Keratinocyte (primary cell): ENCODE data around the gene OGA. TPM values are rescaled to one million over a fixed set of nuclear protein-coding genes. Genes with fewer than 3 reads are reported as not detected.
"Not testable (repeated sequence)": the region's sequence is repeated elsewhere in the genome, so short reads cannot be mapped to it uniquely, and the experiment has no call there.

Experiments
- DNase-seq: peaks from one replicate; pipeline ENCODE4 v3.0.0-alpha.2; 2011; ENCODE audit warnings: low read depth, missing footprints, low spot score
- FAIRE-seq: peaks from 2 replicates; lab custom pipeline; 2011; peaks lifted over from hg19 to GRCh38; lab: Jason Lieb, UNC
- H2AFZ ChIP-seq: 2 replicates; pipeline ENCODE4 v1.6.0; 2012; ENCODE audit warnings: low read length, control low read depth, inconsistent platforms; ENCODE audit not compliant: control insufficient read depth
- H3K27ac ChIP-seq: 2 replicates; pipeline ENCODE4 v1.5.1; 2011; ENCODE audit warnings: low read length; ENCODE audit not compliant: control insufficient read depth, insufficient read depth
- H3K27me3 ChIP-seq: 3 replicates; pipeline ENCODE4 v1.6.0; 2011; ENCODE audit warnings: low read length; ENCODE audit not compliant: control insufficient read depth, insufficient read depth; ENCODE audit errors: extremely low read depth
- H3K36me3 ChIP-seq, 2 experiments: 2 replicates in 1 of 2; 3 replicates in 1 of 2; pipeline ENCODE4 v1.5.1; 2011; ENCODE audit warnings: low read length in 2 of 2, mild to moderate bottlenecking in 1 of 2; ENCODE audit not compliant: control insufficient read depth in 2 of 2, insufficient read depth in 2 of 2; ENCODE audit errors: extremely low read depth in 1 of 2
- H3K4me1 ChIP-seq: 3 replicates; pipeline ENCODE4 v1.5.1; 2011; ENCODE audit warnings: low read length; ENCODE audit not compliant: control insufficient read depth, insufficient read depth; ENCODE audit errors: extremely low read depth
- H3K4me2 ChIP-seq: 3 replicates; pipeline ENCODE4 v1.6.0; 2011; ENCODE audit warnings: low read depth, low read length; ENCODE audit not compliant: control insufficient read depth, insufficient read depth; ENCODE audit errors: extremely low read depth
- H3K4me3 ChIP-seq, 3 experiments: fragments of 200-600 bp in 1 of 3; sonication (generic) in 1 of 3; 2 replicates in 2 of 3; 3 replicates in 1 of 3; pipeline ENCODE4 v1.5.1; 2011 to 2016; ENCODE audit warnings: low read length in 3 of 3, mild to moderate bottlenecking in 3 of 3, control low read depth in 2 of 3, inconsistent platforms in 1 of 3, low read depth in 1 of 3, mixed read lengths in 1 of 3, mixed run types in 1 of 3, moderate library complexity in 1 of 3; ENCODE audit not compliant: control insufficient read depth in 2 of 3, insufficient read depth in 2 of 3; ENCODE audit errors: extremely low read depth in 1 of 3
- H3K79me2 ChIP-seq: 2 replicates; pipeline ENCODE4 v1.6.0; 2012; ENCODE audit warnings: low read length; ENCODE audit not compliant: control insufficient read depth, insufficient read depth
- H3K9ac ChIP-seq: 3 replicates; pipeline ENCODE4 v1.6.0; 2011; ENCODE audit warnings: low read length; ENCODE audit not compliant: control insufficient read depth, insufficient read depth; ENCODE audit errors: extremely low read depth
- H3K9me1 ChIP-seq: 3 replicates; pipeline ENCODE4 v1.6.0; 2011; ENCODE audit warnings: low read length; ENCODE audit not compliant: control insufficient read depth, insufficient read depth; ENCODE audit errors: extremely low read depth
- H3K9me3 ChIP-seq: 2 replicates; pipeline ENCODE4 v1.5.1; 2012; ENCODE audit warnings: low read depth, low read length; ENCODE audit not compliant: control insufficient read depth
- H4K20me1 ChIP-seq: 3 replicates; pipeline ENCODE4 v1.6.0; 2011; ENCODE audit warnings: low read length; ENCODE audit not compliant: control insufficient read depth, insufficient read depth; ENCODE audit errors: extremely low read depth
- EZH2 ChIP-seq: IDR thresholded peaks from one replicate; pipeline ENCODE4 v1.6.1; 2012; ENCODE audit warnings: inconsistent platforms, mild to moderate bottlenecking, low read length, moderate library complexity
- dilution Hi-C: fragments of 300-500 bp; cut with MboI; formaldehyde crosslinking; loops from one replicate; pipeline ENCODE4 v1.7.0; 2020; ENCODE audit warnings: low sequenced_read_pairs; ENCODE audit not compliant: extremely low pct_ligation_motif_present
- polyA plus RNA-seq, 5 experiments: library from polyadenylated mRNA; depleted of rRNA in 3 of 5; stranded (reverse) in 3 of 5; stranded (forward) in 1 of 5; unstranded in 1 of 5; fragments of >200 nt; gene quantifications; 1 replicate in 1 of 5; 2 replicates in 3 of 5; 3 replicates in 1 of 5; pipeline versions ENCODE4 v1.2.1 to v1.2.3, GENCODE V29; 2011 to 2012; ENCODE audit warnings: missing spikeins in 2 of 5, low read depth in 1 of 5, low replicate concordance in 1 of 5
- TF ChIP-seq, protein P1 (sequence below), 3 experiments: IDR thresholded peaks in 1 of 3; conservative IDR thresholded peaks in 1 of 3; optimal IDR thresholded peaks in 1 of 3; 2 replicates in 2 of 3; 3 replicates in 1 of 3; pipeline versions ENCODE3 to v1.5.1; 2011; ENCODE audit warnings: low read length in 3 of 3, mild to moderate bottlenecking in 3 of 3, moderate library complexity in 2 of 3, control low read depth in 1 of 3, inconsistent platforms in 1 of 3; ENCODE audit not compliant: insufficient read depth in 2 of 3; ENCODE audit errors: extremely low read depth in 1 of 3

The OGA gene
- polyA plus RNA-seq, 1 donor (not counting 4 experiments of a cell fraction or from before 2014, with no cell fraction given): 104 TPM

DNA sequence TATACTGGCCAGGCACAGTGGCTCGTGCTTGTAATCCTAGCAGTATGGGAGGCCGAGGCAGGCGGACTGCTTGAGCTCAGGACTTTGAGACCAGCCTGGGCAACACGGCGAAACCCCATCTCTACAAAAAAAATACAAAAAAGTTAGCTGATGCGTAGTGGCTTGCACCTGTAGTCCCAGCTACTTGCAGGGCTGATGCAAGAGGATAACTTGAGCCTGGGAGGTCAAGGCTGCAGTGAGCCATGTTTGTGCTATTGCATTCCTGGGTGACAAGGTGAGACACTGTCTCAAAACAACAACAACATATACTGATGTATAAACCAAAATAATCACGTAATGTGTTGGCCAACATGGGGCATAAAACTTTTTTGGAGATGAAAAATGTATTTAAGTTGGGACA is 28.6 kb downstream of the OGA start:
- no peak overlapping the region for H2AFZ ChIP-seq
- H3K27ac ChIP-seq: no peak overlapping the region
- no peak overlapping the region for H3K9ac ChIP-seq
- no peak overlapping the region for H3K4me3 ChIP-seq
- peaks cover 2% of the 10 kb centered on the region for H3K79me2 ChIP-seq
- no peak for FAIRE-seq
- H3K4me2 ChIP-seq: no peak overlapping the region
- H3K36me3 ChIP-seq: peaks cover 33 to 44% of the 10 kb centered on the region in 2 experiments
- H3K27me3 ChIP-seq: no peaks in the 10 kb centered on the region
- H3K9me3 ChIP-seq: no peaks in the 10 kb centered on the region
- no peaks in the 10 kb centered on the region for H4K20me1 ChIP-seq
- TF ChIP-seq, protein P1, sequence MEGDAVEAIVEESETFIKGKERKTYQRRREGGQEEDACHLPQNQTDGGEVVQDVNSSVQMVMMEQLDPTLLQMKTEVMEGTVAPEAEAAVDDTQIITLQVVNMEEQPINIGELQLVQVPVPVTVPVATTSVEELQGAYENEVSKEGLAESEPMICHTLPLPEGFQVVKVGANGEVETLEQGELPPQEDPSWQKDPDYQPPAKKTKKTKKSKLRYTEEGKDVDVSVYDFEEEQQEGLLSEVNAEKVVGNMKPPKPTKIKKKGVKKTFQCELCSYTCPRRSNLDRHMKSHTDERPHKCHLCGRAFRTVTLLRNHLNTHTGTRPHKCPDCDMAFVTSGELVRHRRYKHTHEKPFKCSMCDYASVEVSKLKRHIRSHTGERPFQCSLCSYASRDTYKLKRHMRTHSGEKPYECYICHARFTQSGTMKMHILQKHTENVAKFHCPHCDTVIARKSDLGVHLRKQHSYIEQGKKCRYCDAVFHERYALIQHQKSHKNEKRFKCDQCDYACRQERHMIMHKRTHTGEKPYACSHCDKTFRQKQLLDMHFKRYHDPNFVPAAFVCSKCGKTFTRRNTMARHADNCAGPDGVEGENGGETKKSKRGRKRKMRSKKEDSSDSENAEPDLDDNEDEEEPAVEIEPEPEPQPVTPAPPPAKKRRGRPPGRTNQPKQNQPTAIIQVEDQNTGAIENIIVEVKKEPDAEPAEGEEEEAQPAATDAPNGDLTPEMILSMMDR (optimal IDR thresholded peaks at IDR 0.05 in 1 of 3, IDR thresholded peaks at IDR 0.05 in 1 of 3, conservative IDR thresholded peaks at IDR 0.05 in 1 of 3; ENCODE audit: extremely low read depth in 1 of 3, insufficient read depth in 2 of 3, low read length in 3 of 3): no peak
- no peak for TF ChIP-seq EZH2
- dilution Hi-C loops: no loop called here
- H3K9me1 ChIP-seq: no peaks in the 10 kb centered on the region
- DNase-seq: no peak
- H3K4me1 ChIP-seq: no peaks in the 10 kb centered on the region

DNA sequence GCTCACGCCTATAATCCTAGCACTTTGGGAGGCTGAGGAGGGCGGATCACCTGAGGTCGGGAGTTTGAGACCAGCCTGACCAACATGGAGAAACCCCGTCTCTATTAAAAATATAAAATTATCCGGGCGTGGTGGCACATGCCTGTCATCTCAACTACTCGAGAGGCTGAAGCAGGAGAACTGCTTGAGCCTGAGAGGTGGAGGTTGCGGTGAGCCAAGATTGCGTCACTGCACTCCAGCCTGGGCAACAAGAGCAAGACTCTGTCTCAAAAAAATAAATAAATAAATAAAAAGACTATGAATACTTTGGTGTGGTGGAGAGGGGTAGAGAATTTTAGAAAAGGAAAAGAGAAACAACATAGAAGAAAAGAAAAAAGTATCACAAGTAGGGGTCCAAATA is 29.0 kb downstream of the OGA start:
- DNase-seq: not testable (repeated sequence)
- H3K36me3 ChIP-seq: peaks cover 33 to 40% of the 10 kb centered on the region in 2 experiments

DNA sequence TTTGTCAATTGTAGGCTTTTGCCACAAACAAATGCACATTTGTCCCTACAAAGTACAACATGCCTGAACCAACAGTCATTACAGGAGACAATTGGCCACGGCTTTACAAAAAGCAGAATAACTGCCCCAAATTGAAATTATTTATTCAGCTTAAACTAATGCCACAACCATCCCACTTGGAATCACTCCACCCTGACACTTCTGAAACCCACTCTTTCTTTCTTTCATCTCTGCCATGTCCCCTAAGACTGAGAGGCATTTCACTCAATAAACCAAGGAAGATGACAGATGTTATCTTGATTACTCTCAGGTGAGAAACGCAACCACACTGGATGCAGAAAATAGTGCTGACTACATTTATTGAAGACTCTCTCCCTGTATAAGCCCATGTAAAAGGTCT is 32.4 kb downstream of the OGA start:
- no peak overlapping the region for H3K27ac ChIP-seq
- peaks cover 18 to 25% of the 10 kb centered on the region in 2 experiments for H3K36me3 ChIP-seq
- H3K4me3 ChIP-seq: no peak overlapping the region
- H2AFZ ChIP-seq: no peak overlapping the region
- H3K27me3 ChIP-seq: no peaks in the 10 kb centered on the region
- no peak for FAIRE-seq
- no peak for DNase-seq
- H3K9me1 ChIP-seq: no peaks in the 10 kb centered on the region
- H3K79me2 ChIP-seq: peaks cover 11% of the 10 kb centered on the region
- dilution Hi-C loops: no loop called here
- H3K9me3 ChIP-seq: no peaks in the 10 kb centered on the region
- no peak overlapping the region for H3K9ac ChIP-seq
- H3K4me1 ChIP-seq: peaks cover 28% of the 10 kb centered on the region
- TF ChIP-seq, protein P1 (optimal IDR thresholded peaks at IDR 0.05 in 1 of 3, IDR thresholded peaks at IDR 0.05 in 1 of 3, conservative IDR thresholded peaks at IDR 0.05 in 1 of 3; ENCODE audit: extremely low read depth in 1 of 3, insufficient read depth in 2 of 3, low read length in 3 of 3): no peak
- TF ChIP-seq EZH2: no peak
- no peak overlapping the region for H3K4me2 ChIP-seq
- peaks cover 2% of the 10 kb centered on the region for H4K20me1 ChIP-seq

More for the DNA sequence above, 29.0 kb downstream of the OGA start:
- dilution Hi-C loops, H3K4me1 ChIP-seq, H3K4me2 ChIP-seq, H3K27me3 ChIP-seq, H3K4me3 ChIP-seq, H3K9me3 ChIP-seq, H3K27ac ChIP-seq, H2AFZ ChIP-seq, H3K9ac ChIP-seq, H4K20me1 ChIP-seq, FAIRE-seq, H3K9me1 ChIP-seq, H3K79me2 ChIP-seq: not testable (repeated sequence)
